ENCODE data around the gene SGMS1.

GRCh38 chr10:50415292-50415691 lies 208.5 kb downstream of the SGMS1 start:
- TF ChIP-seq CTCF (IDR thresholded peaks at IDR 0.05) = no peak
- no peak for TF ChIP-seq POLR2A (IDR thresholded peaks at IDR 0.05)
